ENCODE data around the gene RNF4. TPM values are rescaled to one million over a fixed set of nuclear protein-coding genes. Genes with fewer than 3 reads are reported as not detected.
"Not testable (repeated sequence)": the region's sequence is repeated elsewhere in the genome, so short reads cannot be mapped to it uniquely, and the experiment has no call there.

The RNF4 gene
- total RNA-seq, 2 experiments from 2014 or later: 69.2 to 73.1 TPM

GRCh38 chr4:2428496-2429213 lies 40.3 kb upstream of the RNF4 start:
- Mint-ChIP-seq H3K4me3 (no peak overlapping the region), H3K9me3 (no peaks in the 10 kb centered on the region), H3K27me3 (ENCODE audit: low read depth) (no peaks in the 10 kb centered on the region), H3K27ac (no peak overlapping the region), H3K36me3 (ENCODE audit: low read depth) (no peaks in the 10 kb centered on the region), H3K4me1 (ENCODE audit: low read depth) (no peaks in the 10 kb centered on the region)
- DNase-seq: no peak
- intact Hi-C loops (cut with micrococcal nuclease): no loop called here
- CTCF ChIA-PET: interaction anchor here (1.4 kb wide), 1 partner anchor 209 kb away, joined by 3 read pairs; no protein-coding TSS in a partner anchor

- CTCF ChIA-PET: interaction anchor here (1.5 kb wide), 1 partner anchor 12 kb away, joined by 3 read pairs; no protein-coding TSS in a partner anchor
- intact Hi-C loops (cut with micrococcal nuclease); H3K9me3 Mint-ChIP-seq; H3K4me3 Mint-ChIP-seq; H3K27ac Mint-ChIP-seq; DNase-seq; H3K27me3 Mint-ChIP-seq (ENCODE audit: low read depth); H3K4me1 Mint-ChIP-seq (ENCODE audit: low read depth); H3K36me3 Mint-ChIP-seq (ENCODE audit: low read depth): not testable (repeated sequence)
Observed at GRCh38 chr4:2429945-2430757, 38.8 kb upstream of the RNF4 start.

GRCh38 chr4:2432004-2432403 lies 36.9 kb upstream of the RNF4 start:
- no peak overlapping the region for H3K27ac Mint-ChIP-seq
- H3K27me3 Mint-ChIP-seq (ENCODE audit: low read depth): no peaks in the 10 kb centered on the region
- H3K9me3 Mint-ChIP-seq: no peaks in the 10 kb centered on the region
- H3K4me3 Mint-ChIP-seq: no peak overlapping the region
- intact Hi-C loops (cut with micrococcal nuclease): no loop called here
- DNase-seq: no peak
- no peaks in the 10 kb centered on the region for H3K36me3 Mint-ChIP-seq (ENCODE audit: low read depth)
- CTCF ChIA-PET: no interaction called here
- no peaks in the 10 kb centered on the region for H3K4me1 Mint-ChIP-seq (ENCODE audit: low read depth)

DNA sequence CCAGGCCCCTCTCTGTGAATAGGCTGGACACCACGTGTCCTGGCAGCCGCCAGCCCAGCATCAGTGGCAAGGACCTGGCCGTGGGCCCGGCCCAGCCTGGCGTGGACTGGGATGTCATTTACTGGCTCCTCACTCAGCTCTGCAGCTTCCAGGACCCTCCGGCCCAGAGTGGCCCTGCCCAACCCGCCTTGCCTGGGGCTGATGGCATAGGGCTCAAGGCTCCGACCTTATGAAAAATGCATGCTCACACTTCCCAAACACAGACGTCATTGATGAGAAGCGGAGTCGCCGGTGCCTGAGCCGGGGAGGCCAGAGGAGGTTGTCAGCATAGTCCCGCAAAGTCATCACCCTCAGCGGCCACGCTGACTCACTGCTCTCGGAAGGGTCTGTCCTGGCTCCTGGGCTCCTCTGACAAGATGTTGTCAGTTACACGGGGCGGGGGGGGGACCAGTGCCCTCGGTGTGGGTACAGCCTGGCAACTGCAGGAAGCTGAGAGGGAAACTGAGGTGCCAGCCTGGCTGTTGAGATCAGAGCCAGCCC lies 35.8 kb upstream of the RNF4 start:
- Mint-ChIP-seq H3K4me1 (ENCODE audit: low read depth) (no peaks in the 10 kb centered on the region), H3K27ac (no peak overlapping the region), H3K9me3 (no peaks in the 10 kb centered on the region), H3K36me3 (ENCODE audit: low read depth) (no peaks in the 10 kb centered on the region), H3K27me3 (ENCODE audit: low read depth) (no peaks in the 10 kb centered on the region), H3K4me3 (no peak overlapping the region)
- intact Hi-C loops (cut with micrococcal nuclease): no loop called here
- CTCF ChIA-PET: interaction anchor here (0.6 kb wide), 2 partner anchors 14 to 533 kb away, joined by 3 to 4 read pairs; partner anchors contain the start of gene CFAP99
- no peak for DNase-seq

DNA sequence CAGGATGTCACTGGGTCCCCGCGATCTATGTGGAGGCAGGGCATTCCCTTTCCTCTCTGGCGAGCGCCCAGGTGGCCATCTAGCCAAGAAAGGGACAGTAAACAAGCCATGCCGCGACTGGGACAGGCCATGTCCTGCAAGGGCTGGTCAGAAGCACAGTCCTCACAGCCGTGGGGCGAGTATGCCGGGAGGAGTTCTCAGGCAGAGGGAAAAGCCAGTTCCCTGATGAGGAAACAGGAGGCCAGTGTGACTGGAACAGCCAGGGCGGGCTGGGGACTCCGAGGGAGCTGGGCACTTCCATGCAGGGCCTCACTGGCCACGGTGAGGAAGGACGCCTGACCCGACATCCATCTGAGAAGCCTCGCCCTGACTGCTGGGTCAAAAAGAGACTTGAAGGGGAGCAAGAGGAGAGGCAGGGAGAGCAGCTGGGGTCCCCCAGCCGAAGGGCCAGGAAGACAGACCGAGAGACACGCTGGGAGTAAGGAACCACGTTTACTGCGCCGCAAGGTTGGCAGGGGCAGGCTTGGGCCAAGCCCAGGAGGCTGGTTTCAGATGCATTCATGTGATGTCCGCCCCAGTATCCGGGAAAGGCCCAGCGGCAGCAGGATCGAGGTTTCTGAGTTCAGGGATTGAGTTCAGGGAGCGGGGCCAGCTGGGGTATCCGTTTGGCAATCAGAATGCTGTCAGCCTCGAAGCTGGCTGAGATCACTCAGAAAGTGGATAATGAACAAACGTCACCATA lies 35.1 kb upstream of the RNF4 start:
- intact Hi-C loops (cut with micrococcal nuclease): no loop called here
- H3K4me3 Mint-ChIP-seq: no peak overlapping the region
- CTCF ChIA-PET: interaction anchor here (0.6 kb wide), 1 partner anchor 43 kb away, joined by 8 read pairs; no protein-coding TSS in a partner anchor
- H3K4me1 Mint-ChIP-seq (ENCODE audit: low read depth): no peaks in the 10 kb centered on the region
- H3K36me3 Mint-ChIP-seq (ENCODE audit: low read depth): no peaks in the 10 kb centered on the region
- no peaks in the 10 kb centered on the region for H3K27me3 Mint-ChIP-seq (ENCODE audit: low read depth)
- no peak for DNase-seq
- no peaks in the 10 kb centered on the region for H3K9me3 Mint-ChIP-seq
- no peak overlapping the region for H3K27ac Mint-ChIP-seq

DNA sequence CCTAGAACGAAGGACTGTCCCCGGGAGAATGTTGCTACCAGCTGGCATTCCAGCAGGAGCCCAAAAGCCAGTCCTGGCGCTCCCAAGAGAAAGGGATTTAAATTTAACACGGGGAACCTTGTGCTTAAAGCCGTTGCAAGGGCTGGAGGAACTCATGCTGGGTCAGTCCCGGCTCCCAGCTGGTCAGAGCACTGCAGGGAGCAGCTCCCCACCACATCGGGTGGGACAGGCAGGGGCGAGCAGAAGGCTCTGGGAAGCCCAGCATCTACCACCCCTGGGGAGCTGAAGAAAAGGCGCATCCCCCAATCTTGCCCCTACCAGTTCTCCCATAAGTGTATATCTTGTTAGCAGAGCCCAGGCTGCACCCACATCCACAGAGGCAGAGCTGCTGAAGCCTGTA lies 34.5 kb upstream of the RNF4 start:
- no peaks in the 10 kb centered on the region for H3K36me3 Mint-ChIP-seq (ENCODE audit: low read depth)
- H3K4me1 Mint-ChIP-seq (ENCODE audit: low read depth): no peaks in the 10 kb centered on the region
- no peak overlapping the region for H3K27ac Mint-ChIP-seq
- CTCF ChIA-PET: interaction anchor here (0.6 kb wide), 1 partner anchor 43 kb away, joined by 8 read pairs; no protein-coding TSS in a partner anchor
- no peaks in the 10 kb centered on the region for H3K27me3 Mint-ChIP-seq (ENCODE audit: low read depth)
- no peak for DNase-seq
- no peaks in the 10 kb centered on the region for H3K9me3 Mint-ChIP-seq
- no peak overlapping the region for H3K4me3 Mint-ChIP-seq
- intact Hi-C loops (cut with micrococcal nuclease): no loop called here

- H3K27ac Mint-ChIP-seq: no peak overlapping the region
- peak; percentile 23 for DNase-seq
- H3K36me3 Mint-ChIP-seq (ENCODE audit: low read depth): no peaks in the 10 kb centered on the region
- CTCF ChIA-PET: interaction anchor here (0.6 kb wide), 1 partner anchor 116 kb away, joined by 3 read pairs; no protein-coding TSS in a partner anchor
- H3K27me3 Mint-ChIP-seq (ENCODE audit: low read depth): no peaks in the 10 kb centered on the region
- H3K4me1 Mint-ChIP-seq (ENCODE audit: low read depth): no peaks in the 10 kb centered on the region
- no peaks in the 10 kb centered on the region for H3K9me3 Mint-ChIP-seq
- H3K4me3 Mint-ChIP-seq: no peak overlapping the region
- intact Hi-C loops (cut with micrococcal nuclease): no loop called here
Observed at GRCh38 chr4:2436301-2436700, 32.6 kb upstream of the RNF4 start.

GRCh38 chr4:2436761-2437474 lies 32.0 kb upstream of the RNF4 start:
- no peak for DNase-seq
- intact Hi-C loops (cut with micrococcal nuclease): no loop called here
- CTCF ChIA-PET: no interaction called here
- no peaks in the 10 kb centered on the region for H3K9me3 Mint-ChIP-seq
- H3K4me3 Mint-ChIP-seq: no peak overlapping the region
- H3K27me3 Mint-ChIP-seq (ENCODE audit: low read depth): no peaks in the 10 kb centered on the region
- peaks cover 2% of the 10 kb centered on the region for H3K4me1 Mint-ChIP-seq (ENCODE audit: low read depth)
- H3K27ac Mint-ChIP-seq: no peak overlapping the region
- H3K36me3 Mint-ChIP-seq (ENCODE audit: low read depth): no peaks in the 10 kb centered on the region

- Mint-ChIP-seq H3K4me1 (ENCODE audit: low read depth) (peaks cover 2% of the 10 kb centered on the region), H3K4me3 (no peak overlapping the region), H3K36me3 (ENCODE audit: low read depth) (no peaks in the 10 kb centered on the region), H3K27ac (no peak overlapping the region), H3K9me3 (no peaks in the 10 kb centered on the region), H3K27me3 (ENCODE audit: low read depth) (no peaks in the 10 kb centered on the region)
- intact Hi-C loops (cut with micrococcal nuclease): no loop called here
- no peak for DNase-seq
- CTCF ChIA-PET: interaction anchor here (1.4 kb wide), 1 partner anchor 156 kb away, joined by 4 read pairs; no protein-coding TSS in a partner anchor
Observed at GRCh38 chr4:2437475-2438215, 31.3 kb upstream of the RNF4 start.

DNA sequence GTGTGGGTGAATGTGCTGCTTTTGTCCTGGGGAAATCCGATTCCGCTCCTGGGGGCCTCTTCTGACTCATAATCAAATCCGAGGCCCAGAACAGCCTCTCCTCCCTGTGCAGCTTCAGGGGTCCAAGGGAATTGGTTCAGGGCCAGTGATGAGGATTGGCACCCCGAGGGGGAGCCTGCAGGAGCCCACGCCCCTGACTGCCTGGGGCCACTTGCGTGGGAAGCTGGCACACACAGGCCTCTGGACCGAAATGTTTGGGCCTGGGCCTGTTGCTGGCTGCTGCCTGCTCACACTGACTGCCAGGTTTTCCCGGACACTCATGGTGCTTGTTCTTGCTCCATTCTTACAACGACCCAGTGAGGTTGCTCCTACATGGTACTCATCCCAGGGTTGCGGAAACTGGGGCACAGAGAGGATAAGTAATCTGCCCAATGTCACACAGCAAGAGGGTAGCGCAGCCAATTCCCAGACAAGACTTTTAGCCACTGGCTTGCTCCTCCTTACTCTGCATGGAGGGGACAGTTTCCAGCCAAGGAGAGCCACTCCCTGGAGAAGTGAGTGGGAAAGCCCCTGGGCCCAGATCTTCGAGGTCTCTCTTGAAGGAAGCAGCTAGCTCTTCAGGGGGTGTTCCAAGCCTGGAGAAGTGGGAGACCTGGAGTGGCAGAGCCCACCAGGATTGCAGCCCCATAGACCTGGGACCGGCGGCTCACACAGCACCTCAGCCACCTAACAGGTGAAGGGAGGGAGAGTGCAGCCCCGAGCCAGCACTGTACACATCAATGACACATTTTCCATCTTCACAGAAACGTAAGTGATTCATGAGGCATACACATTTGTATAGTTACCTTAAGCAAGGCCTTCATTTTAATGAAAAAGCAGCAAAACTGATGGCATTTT lies 29.8 kb upstream of the RNF4 start:
- intact Hi-C loops (cut with micrococcal nuclease): no loop called here
- Mint-ChIP-seq H3K27ac (no peak overlapping the region), H3K4me1 (ENCODE audit: low read depth) (peaks cover 2% of the 10 kb centered on the region), H3K36me3 (ENCODE audit: low read depth) (no peaks in the 10 kb centered on the region), H3K4me3 (no peak overlapping the region), H3K9me3 (no peaks in the 10 kb centered on the region), H3K27me3 (ENCODE audit: low read depth) (no peaks in the 10 kb centered on the region)
- CTCF ChIA-PET: interaction anchor here (0.7 to 1.4 kb wide), 3 partner anchors 21 to 215 kb away, joined by 3 to 4 read pairs (median 3); no protein-coding TSS in a partner anchor
- no peak for DNase-seq
